Upper lobe of left lung (tissue), 6 donors: ENCODE data around the gene PCSK9. TPM values are rescaled to one million over a fixed set of nuclear protein-coding genes. Genes with fewer than 3 reads are reported as not detected.

ENCODE experiments used
- ATAC-seq, 2 donors: fragments of 200-7000 bp; cut with Tn5 transposase; one replicate each; pipeline ENCODE4 v1.9.1; 2022; ENCODE audit warnings: mild to moderate bottlenecking in 2 of 2, moderate library complexity in 2 of 2; ENCODE audit not compliant: low FRiP score in 2 of 2
- DNase-seq, 2 donors: peaks; one replicate each; pipeline ENCODE4 v3.0.0-alpha.2; 2019 to 2020
- H3K27ac ChIP-seq, 4 donors: fragments of 200-600 bp; sonication (generic); one replicate each; pipeline ENCODE4 v1.5.1; 2016 to 2019
- H3K27me3 ChIP-seq, 4 donors: fragments of 200-600 bp; sonication (generic); one replicate each; pipeline ENCODE4 v1.5.1; 2017 to 2019
- H3K36me3 ChIP-seq, 4 donors: fragments of 200-600 bp; sonication (generic); one replicate each; pipeline ENCODE4 v1.5.1; 2016 to 2019
- H3K4me1 ChIP-seq, 4 donors: fragments of 200-600 bp; sonication (generic); one replicate each; pipeline ENCODE4 v1.5.1; 2018 to 2019
- H3K4me3 ChIP-seq, 4 donors: fragments of 200-600 bp; sonication (generic); one replicate each; pipeline ENCODE4 v1.5.1; 2017 to 2019; ENCODE audit warnings: mild to moderate bottlenecking in 2 of 4, moderate library complexity in 1 of 4
- H3K9me3 ChIP-seq, 4 donors: fragments of 200-600 bp; sonication (generic); one replicate each; pipeline ENCODE4 v1.5.1; 2018 to 2019
- CTCF ChIP-seq, 6 experiments: fragments of 450-650 bp in 4 of 6; fragments of 200-600 bp in 2 of 6; sonication (generic) in 2 of 6; IDR thresholded peaks; one replicate each; pipeline ENCODE4 v1.5.1; 2016 to 2019; ENCODE audit warnings: antibody characterized with exemption in 6 of 6
- EP300 ChIP-seq, 4 donors: sonication (generic); formaldehyde crosslinking; IDR thresholded peaks; one replicate each; pipeline ENCODE4 v1.5.1; 2017; ENCODE audit warnings: antibody characterized with exemption in 4 of 4, control low read depth in 2 of 4
- POLR2A ChIP-seq, 4 donors: fragments of 450-650 bp; IDR thresholded peaks; one replicate each; pipeline ENCODE4 v1.5.1; 2016 to 2017; ENCODE audit warnings: antibody characterized with exemption in 4 of 4, mild to moderate bottlenecking in 2 of 4
- POLR2AphosphoS5 ChIP-seq, 2 donors: sonication (generic); formaldehyde crosslinking; IDR thresholded peaks; one replicate each; pipeline ENCODE4 v1.5.1; 2017; ENCODE audit warnings: antibody characterized with exemption in 2 of 2
- WGBS, 2 donors: methylation state at CpG; one replicate each; pipeline ENCODE4 v1.1.5; 2017 to 2018; 5-methylcytosine and 5-hydroxymethylcytosine counted together
- total RNA-seq, 6 donors: library from RNA; depleted of rRNA in 4 of 6; stranded (reverse); fragments of >200 nt in 4 of 6; gene quantifications; one replicate each; pipeline versions ENCODE4 v1.1.0 to v1.2.1, GENCODE V29; 2016 to 2021
- donor health status: DM: no; HTN: no; CAD: no; lungs with moderate emphysema.
- donor health status: DM: no; HTN: yes; CAD: no; lungs with severe emphysema.

PCSK9 gene
- 10 to 100 TPM in 5 of 6 donors, 1 to 10 TPM in 1; 9.4 to 63.9 (median 31.5) TPM for total RNA-seq

- Histone ChIP-seq H3K4me1 (peaks cover 0 to 27% (median 8%) of the 10 kb centered on the region in 4 donors), H3K4me3 (peak within 1 kb of the TSS in 3 of 4 donors; percentile 41 to 57 (median 46)), H3K36me3 (no peaks in the 10 kb centered on the region), H3K27ac (peak within 1 kb of the TSS in 3 of 4 donors; percentile 55 to 81 (median 73)), H3K27me3 (peaks cover 0 to 8% (median 0%) of the 10 kb centered on the region in 4 donors), H3K9me3 (no peaks in the 10 kb centered on the region)
- WGBS, 2 donors = 2 to 3% methylated on average over 11 to 43 of the region's 67 CpGs
- peak; percentile 66 to 79 for ATAC-seq
- TF ChIP-seq POLR2A (IDR thresholded peaks at IDR 0.05) (peak in 2 of 4 donors; percentile 62 to 64), POLR2AphosphoS5 (IDR thresholded peaks at IDR 0.05) (peak in 1 of 2 donors; percentile 86), EP300 (IDR thresholded peaks at IDR 0.05) (peak in 1 of 4 donors; percentile 72), CTCF (IDR thresholded peaks at IDR 0.05) (no peak)
- DNase-seq = peak; percentile 70 to 90
These were observed at the start of gene PCSK9 for GRCh38 chr1:55039342-55040082. TSS of gene PCSK9 (plus strand) at chr1:55039548. CDS start at chr1:55039838, 290 bp downstream.

DNA sequence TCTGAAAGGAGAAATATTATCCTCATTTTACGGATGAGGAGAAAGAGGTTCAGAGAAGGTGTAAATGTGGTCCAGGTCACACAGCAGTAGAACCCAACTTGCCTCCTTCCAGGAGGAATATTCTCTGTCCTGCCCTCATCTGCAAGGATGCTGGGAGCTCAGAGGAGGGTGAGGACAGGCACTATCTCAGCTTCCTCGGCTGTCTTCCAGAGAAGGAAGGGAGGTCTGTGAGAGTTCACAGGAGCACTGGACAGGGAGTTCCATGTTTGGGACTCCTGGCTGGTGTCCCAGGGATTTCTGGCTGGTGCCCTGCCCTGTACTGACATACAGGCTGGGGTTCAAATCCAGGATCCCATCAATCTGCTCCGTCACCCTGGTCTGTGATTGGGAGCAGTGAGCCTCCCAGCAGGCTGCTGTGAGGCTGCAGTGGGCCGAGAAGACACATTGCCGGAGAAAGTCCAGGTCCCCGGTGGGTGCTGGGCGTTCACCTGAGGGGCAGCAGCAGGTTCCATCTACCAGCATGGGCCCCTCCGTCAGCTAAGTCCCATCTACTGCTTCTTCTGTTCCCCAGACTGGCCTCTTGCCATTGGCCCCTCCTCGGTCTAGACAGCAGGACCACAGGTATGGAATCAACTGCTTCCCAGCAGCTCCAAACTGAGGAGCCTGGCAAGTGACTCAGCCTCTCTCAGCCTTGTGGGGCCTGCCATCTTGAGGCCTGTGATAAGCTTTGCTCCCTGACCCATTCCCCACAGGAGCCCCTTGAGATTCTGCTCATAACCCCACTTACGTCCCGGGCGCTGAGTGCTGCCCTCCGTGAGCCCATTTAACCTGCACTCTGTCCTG, 49.2 kb upstream of the PCSK9 start:
- Histone ChIP-seq H3K27me3 (no peaks in the 10 kb centered on the region), H3K4me3 (no peak overlapping the region), H3K4me1 (no peaks in the 10 kb centered on the region), H3K9me3 (no peaks in the 10 kb centered on the region), H3K36me3 (no peaks in the 10 kb centered on the region), H3K27ac (no peak overlapping the region)
- WGBS, 2 donors = 71 to 87% methylated on average over 6 to 13 of the region's 13 CpGs
- TF ChIP-seq POLR2AphosphoS5 (IDR thresholded peaks at IDR 0.05) = no peak
- ATAC-seq = no peak
- no peak for DNase-seq

GRCh38 chr1:54990916-54991315, 48.4 kb upstream of the PCSK9 start:
- DNase-seq (no peak), ATAC-seq (no peak)
- H3K4me1 ChIP-seq = no peaks in the 10 kb centered on the region
- H3K9me3 ChIP-seq = no peaks in the 10 kb centered on the region
- no peak for TF ChIP-seq EP300 (IDR thresholded peaks at IDR 0.05)
- no peak for TF ChIP-seq POLR2AphosphoS5 (IDR thresholded peaks at IDR 0.05)
- no peak for TF ChIP-seq POLR2A (IDR thresholded peaks at IDR 0.05)
- no peak for TF ChIP-seq CTCF (IDR thresholded peaks at IDR 0.05)
- no peaks in the 10 kb centered on the region for H3K27me3 ChIP-seq
- no peak overlapping the region for H3K27ac ChIP-seq
- WGBS, 2 donors = 92% methylated on average over 4 of the region's 4 CpGs; no CpG with 5 or more reads in 1 of the 2 donors
- no peak overlapping the region for H3K4me3 ChIP-seq
- no peaks in the 10 kb centered on the region for H3K36me3 ChIP-seq

- 62 to 75% methylated on average over 5 to 12 of the region's 12 CpGs for WGBS, 2 donors
- DNase-seq (no peak), ATAC-seq (no peak)
- no peak overlapping the region for H3K4me3 ChIP-seq
- H3K27ac ChIP-seq = no peak overlapping the region
- H3K27me3 ChIP-seq = peaks cover 0 to 5% (median 2%) of the 10 kb centered on the region in 4 donors
- no peaks in the 10 kb centered on the region for H3K36me3 ChIP-seq
- no peaks in the 10 kb centered on the region for H3K9me3 ChIP-seq
- peaks cover 6 to 9% (median 8%) of the 10 kb centered on the region in 4 donors for H3K4me1 ChIP-seq
- TF ChIP-seq POLR2A (IDR thresholded peaks at IDR 0.05) = no peak
- TF ChIP-seq EP300 (IDR thresholded peaks at IDR 0.05) = no peak
- no peak for TF ChIP-seq CTCF (IDR thresholded peaks at IDR 0.05)
- TF ChIP-seq POLR2AphosphoS5 (IDR thresholded peaks at IDR 0.05) = no peak
These were observed 47.4 kb upstream of the PCSK9 start for GRCh38 chr1:54991939-54992338.

- no peak overlapping the region for H3K4me3 ChIP-seq
- H3K9me3 ChIP-seq = no peaks in the 10 kb centered on the region
- ATAC-seq (no peak), DNase-seq (no peak)
- no peaks in the 10 kb centered on the region for H3K36me3 ChIP-seq
- TF ChIP-seq POLR2A (IDR thresholded peaks at IDR 0.05) (no peak), CTCF (IDR thresholded peaks at IDR 0.05) (no peak), EP300 (IDR thresholded peaks at IDR 0.05) (no peak), POLR2AphosphoS5 (IDR thresholded peaks at IDR 0.05) (no peak)
- H3K27ac ChIP-seq = no peak overlapping the region
- H3K4me1 ChIP-seq = peaks cover 8 to 11% (median 10%) of the 10 kb centered on the region in 4 donors
- 87 to 98% methylated on average over 6 of the region's 6 CpGs for WGBS, 2 donors
- H3K27me3 ChIP-seq = peaks cover 0 to 10% (median 4%) of the 10 kb centered on the region in 4 donors
These were observed 46.2 kb upstream of the PCSK9 start for GRCh38 chr1:54993140-54993539.
